ENCODE data around the gene ZNF407.

GRCh38 chr18:74715865-74716712 is 118.4 kb downstream of the ZNF407 start:
- TF ChIP-seq, protein P1, sequence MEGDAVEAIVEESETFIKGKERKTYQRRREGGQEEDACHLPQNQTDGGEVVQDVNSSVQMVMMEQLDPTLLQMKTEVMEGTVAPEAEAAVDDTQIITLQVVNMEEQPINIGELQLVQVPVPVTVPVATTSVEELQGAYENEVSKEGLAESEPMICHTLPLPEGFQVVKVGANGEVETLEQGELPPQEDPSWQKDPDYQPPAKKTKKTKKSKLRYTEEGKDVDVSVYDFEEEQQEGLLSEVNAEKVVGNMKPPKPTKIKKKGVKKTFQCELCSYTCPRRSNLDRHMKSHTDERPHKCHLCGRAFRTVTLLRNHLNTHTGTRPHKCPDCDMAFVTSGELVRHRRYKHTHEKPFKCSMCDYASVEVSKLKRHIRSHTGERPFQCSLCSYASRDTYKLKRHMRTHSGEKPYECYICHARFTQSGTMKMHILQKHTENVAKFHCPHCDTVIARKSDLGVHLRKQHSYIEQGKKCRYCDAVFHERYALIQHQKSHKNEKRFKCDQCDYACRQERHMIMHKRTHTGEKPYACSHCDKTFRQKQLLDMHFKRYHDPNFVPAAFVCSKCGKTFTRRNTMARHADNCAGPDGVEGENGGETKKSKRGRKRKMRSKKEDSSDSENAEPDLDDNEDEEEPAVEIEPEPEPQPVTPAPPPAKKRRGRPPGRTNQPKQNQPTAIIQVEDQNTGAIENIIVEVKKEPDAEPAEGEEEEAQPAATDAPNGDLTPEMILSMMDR (IDR thresholded peaks at IDR 0.05; ENCODE audit: low read length): no peak
- TF ChIP-seq EZH2 (optimal IDR thresholded peaks at IDR 0.05; ENCODE audit: low read depth, low read length): no peak
- TF ChIP-seq EZH2phosphoT487 (IDR thresholded peaks at IDR 0.05; ENCODE audit: low read length): no peak

Measured in MM.1S (cell line).